SK-N-SH (cell line): ENCODE data around the gene NUP210L. TPM values are rescaled to one million over a fixed set of nuclear protein-coding genes. Genes with fewer than 3 reads are reported as not detected.
"Not testable (repeated sequence)": the region's sequence is repeated elsewhere in the genome, so short reads cannot be mapped to it uniquely, and the experiment has no call there.

Source experiments
- CTCF ChIA-PET: fragments of 300-600, 350-600 bp; formaldehyde crosslinking; extraction: SDS; loops from one replicate; lab custom pipeline; 2021; lab: Yijun Ruan, JAX
- POLR2A ChIA-PET: fragments of 350-600 bp; sonication (Branson Sonifier 250); formaldehyde crosslinking; extraction: SDS; loops from one replicate; lab custom pipeline; 2020; ENCODE audit warnings: antibody characterized with exemption, inconsistent platforms; lab: Yijun Ruan, JAX
- DNase-seq: peaks from one replicate; pipeline ENCODE4 v3.0.0; 2012
- H2AFZ ChIP-seq: fragments of 200-600 bp; sonication (generic); 2 replicates; pipeline ENCODE4 v1.8.1; 2016; ENCODE audit warnings: antibody characterized with exemption, mild to moderate bottlenecking, low read depth
- H3F3A ChIP-seq: fragments of 200-600 bp; sonication (generic); replicated peaks from 2 replicates; pipeline ENCODE3; 2016; ENCODE audit warnings: antibody characterized with exemption, mild to moderate bottlenecking; ENCODE audit not compliant: insufficient read depth
- H3K27ac ChIP-seq, 2 experiments: fragments of 200-500 bp in 1 of 2; fragments of 200-600 bp in 1 of 2; sonication (Bioruptor generic) in 1 of 2; sonication (generic), shearing (Covaris generic) in 1 of 2; 2 replicates each; pipeline versions ENCODE4 v1.5.1 to v1.6.1; 2014 to 2016; ENCODE audit warnings: low read depth in 2 of 2, inconsistent platforms in 1 of 2, low read length in 1 of 2, mild to moderate bottlenecking in 1 of 2, mixed read lengths in 1 of 2
- H3K27me3 ChIP-seq: fragments of 200-600 bp; sonication (generic), shearing (Covaris generic); 2 replicates; pipeline ENCODE4 v1.6.1; 2016; ENCODE audit warnings: mixed run types; ENCODE audit not compliant: insufficient read depth
- H3K36me3 ChIP-seq, 2 experiments: fragments of 200-500 bp in 1 of 2; fragments of 200-600 bp in 1 of 2; sonication (Bioruptor generic) in 1 of 2; sonication (generic) in 1 of 2; replicated peaks in 1 of 2; 2 replicates each; pipeline versions ENCODE3 to v1.5.1; 2014 to 2016; ENCODE audit warnings: low read length in 1 of 2, mild to moderate bottlenecking in 1 of 2; ENCODE audit not compliant: insufficient read depth in 2 of 2, control insufficient read depth in 1 of 2
- H3K4me1 ChIP-seq, 2 experiments: fragments of 200-500 bp in 1 of 2; fragments of 200-600 bp in 1 of 2; sonication (Bioruptor generic) in 1 of 2; sonication (generic), shearing (Covaris generic) in 1 of 2; 2 replicates each; pipeline versions ENCODE4 v1.5.1 to v1.6.1; 2014 to 2016; ENCODE audit warnings: low read depth in 1 of 2, low read length in 1 of 2, mixed run types in 1 of 2; ENCODE audit not compliant: insufficient read depth in 2 of 2, control insufficient read depth in 1 of 2
- H3K4me2 ChIP-seq: fragments of 200-600 bp; sonication (generic), shearing (Covaris generic); 2 replicates; pipeline ENCODE4 v1.6.1; 2017; ENCODE audit warnings: mixed run types
- H3K4me3 ChIP-seq, 2 experiments: fragments of 200-500 bp in 1 of 2; fragments of 200-600 bp in 1 of 2; sonication (Bioruptor generic) in 1 of 2; sonication (generic), shearing (Covaris generic) in 1 of 2; 2 replicates each; pipeline versions ENCODE4 v1.5.1 to v1.8.1; 2014 to 2016; ENCODE audit warnings: low read depth in 2 of 2, inconsistent platforms in 1 of 2, low read length in 1 of 2, mild to moderate bottlenecking in 1 of 2, mixed read lengths in 1 of 2, moderate library complexity in 1 of 2
- H3K79me2 ChIP-seq: fragments of 200-600 bp; sonication (generic); 2 replicates; pipeline ENCODE4 v1.8.1; 2017; ENCODE audit warnings: mild to moderate bottlenecking; ENCODE audit not compliant: insufficient read depth
- H3K9ac ChIP-seq: fragments of 200-600 bp; sonication (generic); 2 replicates; pipeline ENCODE4 v1.6.1; 2017; ENCODE audit warnings: mixed run types
- H3K9me2 ChIP-seq: fragments of 200-600 bp; sonication (generic); 2 replicates; pipeline ENCODE4 v1.6.1; 2017; ENCODE audit warnings: mixed run types
- H3K9me3 ChIP-seq: fragments of 200-600 bp; sonication (generic); 2 replicates; pipeline ENCODE4 v1.6.1; 2017; ENCODE audit warnings: mixed run types, mild to moderate bottlenecking, moderate library complexity
- H4K20me1 ChIP-seq: fragments of 200-600 bp; sonication (generic); 2 replicates; pipeline ENCODE4 v1.6.1; 2017; ENCODE audit warnings: mild to moderate bottlenecking, mixed run types; ENCODE audit not compliant: insufficient read depth
- EP300 ChIP-seq, 2 experiments: IDR thresholded peaks; 2 replicates each; pipeline versions ENCODE4 v1.4.0 to v1.6.1; 2012; ENCODE audit warnings: borderline replicate concordance in 1 of 2, low read depth in 1 of 2, low read length in 1 of 2
- EZH2phosphoT487 ChIP-seq: fragments of 200-600 bp; sonication (generic); IDR thresholded peaks from 2 replicates; pipeline ENCODE4 v1.6.1; 2017; ENCODE audit warnings: low read depth, mixed run types, mild to moderate bottlenecking, antibody characterized with exemption, moderate library complexity, borderline replicate concordance
- FOXJ3 ChIP-seq: sonication (generic); formaldehyde crosslinking; IDR thresholded peaks from 2 replicates; pipeline ENCODE4 v1.5.1; 2020; ENCODE audit warnings: mild to moderate bottlenecking, missing genetic modification reagents
- GATA2 ChIP-seq: sonication (generic); formaldehyde crosslinking; IDR thresholded peaks from 2 replicates; pipeline ENCODE4 v1.5.0; 2020; ENCODE audit warnings: mild to moderate bottlenecking, missing genetic modification reagents
- NFIC ChIP-seq: IDR thresholded peaks from 2 replicates; pipeline ENCODE4 v1.4.0; 2012; ENCODE audit warnings: borderline replicate concordance
- NRF1 ChIP-seq: IDR thresholded peaks from 2 replicates; pipeline ENCODE4 v1.6.1; 2012; ENCODE audit warnings: low read depth, mild to moderate bottlenecking, low read length
- POLR2AphosphoS5 ChIP-seq: IDR thresholded peaks from 2 replicates; pipeline ENCODE4 v1.6.1; 2012; ENCODE audit warnings: low read depth, low read length
- RAD21 ChIP-seq: IDR thresholded peaks from 2 replicates; pipeline ENCODE4 v1.6.1; 2012; ENCODE audit warnings: mild to moderate bottlenecking, low read length
- RFX5 ChIP-seq: IDR thresholded peaks from 2 replicates; pipeline ENCODE4 v1.6.1; 2012; ENCODE audit warnings: mild to moderate bottlenecking, improper control_type of control experiment, low read length
- RXRA ChIP-seq: IDR thresholded peaks from 2 replicates; pipeline ENCODE4 v1.4.0; 2012; ENCODE audit warnings: low read depth, mild to moderate bottlenecking, borderline replicate concordance
- SIN3A ChIP-seq: IDR thresholded peaks from 2 replicates; pipeline ENCODE4 v1.6.1; 2012; ENCODE audit warnings: low read depth, mild to moderate bottlenecking, low read length, moderate library complexity, borderline replicate concordance
- TAF1 ChIP-seq: IDR thresholded peaks from 2 replicates; pipeline ENCODE4 v1.6.1; 2012; ENCODE audit warnings: low read depth, mild to moderate bottlenecking, low read length, moderate library complexity, borderline replicate concordance
- TCF12 ChIP-seq: IDR thresholded peaks from 2 replicates; pipeline ENCODE4 v1.4.0; 2012
- YY1 ChIP-seq: IDR thresholded peaks from 2 replicates; pipeline ENCODE4 v1.4.0; 2012; ENCODE audit warnings: low read depth, mild to moderate bottlenecking
- WGBS: methylation state at CpG from one replicate; pipeline ENCODE4 v1.1.6; 2017; ENCODE audit warnings: low lambda C conversion rate; 5-methylcytosine and 5-hydroxymethylcytosine counted together
- polyA plus RNA-seq, 3 experiments: library from polyadenylated mRNA; depleted of rRNA; stranded (reverse); fragments of >200 nt; gene quantifications; 2 replicates each; pipeline ENCODE4 v1.2.3, GENCODE V29; 2012
- TF ChIP-seq, protein P1 (sequence below): fragments of 150-350 bp; IDR thresholded peaks from 2 replicates; pipeline ENCODE4 v1.6.1; 2017; ENCODE audit warnings: antibody characterized with exemption, low read length, low read depth, borderline replicate concordance
- TF ChIP-seq, protein P2 (sequence below): IDR thresholded peaks from 2 replicates; pipeline ENCODE4 v1.4.0; 2012; ENCODE audit warnings: low read depth
- TF ChIP-seq, protein P3 (sequence below): IDR thresholded peaks from 2 replicates; pipeline ENCODE4 v1.4.0; 2012; ENCODE audit warnings: low read depth, borderline replicate concordance
- TF ChIP-seq, protein P4 (sequence below): IDR thresholded peaks from 2 replicates; pipeline ENCODE4 v1.6.1; 2012; ENCODE audit warnings: mild to moderate bottlenecking, low read depth, low read length, moderate library complexity

NUP210L gene
- polyA plus RNA-seq, 1 of the 3 experiments (the other 2 are of a cell fraction) = not detected

DNA sequence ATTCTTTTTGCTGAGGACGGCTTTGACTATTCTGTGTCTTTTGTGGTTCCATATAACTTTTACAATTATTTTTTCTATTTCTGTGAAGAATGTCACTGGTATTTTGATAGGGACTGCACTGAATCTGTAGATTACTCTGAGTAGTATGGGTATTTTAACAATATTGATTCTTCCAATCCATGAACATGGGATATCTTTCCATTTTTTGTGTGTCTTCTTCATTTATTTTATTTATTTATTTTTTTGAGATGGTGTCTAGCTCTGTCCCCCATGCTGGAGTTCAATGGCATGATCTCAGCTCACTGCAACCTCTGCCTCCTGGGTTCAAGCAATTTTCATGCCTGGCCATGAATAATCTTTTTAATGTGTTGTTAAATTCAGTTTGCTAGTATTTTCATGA is 121.2 kb downstream of the NUP210L start:
- H3K27ac ChIP-seq, H3K4me2 ChIP-seq, H3K79me2 ChIP-seq, H3K36me3 ChIP-seq, H3K4me3 ChIP-seq, H3K27me3 ChIP-seq, POLR2A ChIA-PET, H3K4me1 ChIP-seq, DNase-seq, CTCF ChIA-PET, H4K20me1 ChIP-seq, H3K9ac ChIP-seq, H3F3A ChIP-seq, H2AFZ ChIP-seq, H3K9me3 ChIP-seq, H3K9me2 ChIP-seq: not testable (repeated sequence)
- WGBS = 43% methylated on average over 1 of the region's 1 CpG

DNA sequence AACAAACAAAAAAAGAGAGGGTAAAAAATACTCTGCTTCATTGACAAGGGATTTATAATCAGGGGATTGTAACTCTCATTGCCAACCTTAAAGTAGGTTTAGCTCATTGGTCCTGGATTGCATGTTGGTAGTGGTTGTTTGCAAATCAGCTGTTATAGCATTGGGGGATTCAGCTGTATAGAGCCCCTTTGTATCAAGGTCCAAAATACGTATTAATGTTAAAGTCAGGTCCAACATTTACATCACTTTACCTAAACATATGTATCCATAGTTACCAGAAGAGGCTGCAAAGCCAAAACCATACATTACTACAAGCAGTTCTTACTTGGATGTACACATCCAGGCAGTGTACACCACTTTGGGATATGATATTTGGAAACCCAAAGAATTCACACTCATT is 134.9 kb downstream of the NUP210L start:
- no peaks in the 10 kb centered on the region for H3K79me2 ChIP-seq
- H2AFZ ChIP-seq = no peak overlapping the region
- H3K36me3 ChIP-seq = no peaks in the 10 kb centered on the region
- no peak overlapping the region for H3K4me3 ChIP-seq
- 72% methylated on average over 1 of the region's 1 CpG for WGBS
- H4K20me1 ChIP-seq = no peaks in the 10 kb centered on the region
- H3K9me2 ChIP-seq = no peaks in the 10 kb centered on the region
- CTCF ChIA-PET = no interaction called here
- H3F3A ChIP-seq = no peaks in the 10 kb centered on the region
- POLR2A ChIA-PET = no interaction called here
- no peaks in the 10 kb centered on the region for H3K9me3 ChIP-seq
- no peaks in the 10 kb centered on the region for H3K4me1 ChIP-seq
- no peak overlapping the region for H3K4me2 ChIP-seq
- H3K27me3 ChIP-seq = no peaks in the 10 kb centered on the region
- no peak overlapping the region for H3K27ac ChIP-seq
- no peak for DNase-seq
- TF ChIP-seq EP300 (IDR thresholded peaks at IDR 0.05; ENCODE audit: borderline replicate concordance in 1 of 2, low read depth in 1 of 2, low read length in 1 of 2) (no peak), RFX5 (no peak), NRF1 (no peak), EZH2phosphoT487 (no peak), TCF12 (no peak), NFIC (no peak), SIN3A (no peak), FOXJ3 (CRISPR knock-in tag) (no peak), POLR2AphosphoS5 (no peak), GATA2 (CRISPR knock-in tag) (no peak), RAD21 (no peak)
- TF ChIP-seq, protein P1, sequence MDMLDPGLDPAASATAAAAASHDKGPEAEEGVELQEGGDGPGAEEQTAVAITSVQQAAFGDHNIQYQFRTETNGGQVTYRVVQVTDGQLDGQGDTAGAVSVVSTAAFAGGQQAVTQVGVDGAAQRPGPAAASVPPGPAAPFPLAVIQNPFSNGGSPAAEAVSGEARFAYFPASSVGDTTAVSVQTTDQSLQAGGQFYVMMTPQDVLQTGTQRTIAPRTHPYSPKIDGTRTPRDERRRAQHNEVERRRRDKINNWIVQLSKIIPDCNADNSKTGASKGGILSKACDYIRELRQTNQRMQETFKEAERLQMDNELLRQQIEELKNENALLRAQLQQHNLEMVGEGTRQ = no peak
- no peak overlapping the region for H3K9ac ChIP-seq

DNA sequence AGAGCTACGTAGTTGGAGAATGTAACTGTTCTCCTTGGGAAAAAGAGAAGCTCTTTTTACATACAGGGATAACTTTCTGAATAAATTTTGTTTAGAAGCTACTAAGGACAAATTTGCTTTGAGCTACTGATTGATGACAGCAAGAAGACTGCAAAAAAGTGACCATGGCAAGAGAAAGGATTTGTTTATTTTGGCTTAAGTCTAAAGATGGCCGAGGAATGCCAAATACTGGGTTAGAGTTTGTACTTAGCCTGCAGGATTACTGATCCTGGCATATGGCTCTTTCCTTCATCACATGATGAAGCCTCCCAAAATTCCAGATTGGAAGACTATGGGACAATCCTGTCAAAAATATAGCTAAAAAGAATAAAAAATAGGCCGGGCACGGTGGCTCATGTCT is 135.6 kb downstream of the NUP210L start:
- Histone ChIP-seq H3K79me2 (no peaks in the 10 kb centered on the region), H3K4me3 (no peak overlapping the region), H3K27ac (no peak overlapping the region), H3K4me1 (no peaks in the 10 kb centered on the region), H2AFZ (no peak overlapping the region), H3K9me2 (no peaks in the 10 kb centered on the region), H3F3A (no peaks in the 10 kb centered on the region), H4K20me1 (no peaks in the 10 kb centered on the region), H3K36me3 (no peaks in the 10 kb centered on the region), H3K27me3 (no peaks in the 10 kb centered on the region), H3K9ac (no peak overlapping the region), H3K4me2 (no peak overlapping the region), H3K9me3 (no peaks in the 10 kb centered on the region)
- no peak for DNase-seq
- ChIA-PET CTCF (no interaction called here), POLR2A (no interaction called here)
- 78% methylated on average over 4 of the region's 4 CpGs for WGBS
- TF ChIP-seq POLR2AphosphoS5 = no peak
- TF ChIP-seq, protein P2, sequence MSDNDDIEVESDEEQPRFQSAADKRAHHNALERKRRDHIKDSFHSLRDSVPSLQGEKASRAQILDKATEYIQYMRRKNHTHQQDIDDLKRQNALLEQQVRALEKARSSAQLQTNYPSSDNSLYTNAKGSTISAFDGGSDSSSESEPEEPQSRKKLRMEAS = no peak
- TF ChIP-seq, protein P3, sequence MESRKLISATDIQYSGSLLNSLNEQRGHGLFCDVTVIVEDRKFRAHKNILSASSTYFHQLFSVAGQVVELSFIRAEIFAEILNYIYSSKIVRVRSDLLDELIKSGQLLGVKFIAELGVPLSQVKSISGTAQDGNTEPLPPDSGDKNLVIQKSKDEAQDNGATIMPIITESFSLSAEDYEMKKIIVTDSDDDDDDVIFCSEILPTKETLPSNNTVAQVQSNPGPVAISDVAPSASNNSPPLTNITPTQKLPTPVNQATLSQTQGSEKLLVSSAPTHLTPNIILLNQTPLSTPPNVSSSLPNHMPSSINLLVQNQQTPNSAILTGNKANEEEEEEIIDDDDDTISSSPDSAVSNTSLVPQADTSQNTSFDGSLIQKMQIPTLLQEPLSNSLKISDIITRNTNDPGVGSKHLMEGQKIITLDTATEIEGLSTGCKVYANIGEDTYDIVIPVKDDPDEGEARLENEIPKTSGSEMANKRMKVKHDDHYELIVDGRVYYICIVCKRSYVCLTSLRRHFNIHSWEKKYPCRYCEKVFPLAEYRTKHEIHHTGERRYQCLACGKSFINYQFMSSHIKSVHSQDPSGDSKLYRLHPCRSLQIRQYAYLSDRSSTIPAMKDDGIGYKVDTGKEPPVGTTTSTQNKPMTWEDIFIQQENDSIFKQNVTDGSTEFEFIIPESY = no peak
- no peak for TF ChIP-seq RXRA
- TF ChIP-seq YY1 = no peak
- TF ChIP-seq TAF1 = no peak
- TF ChIP-seq, protein P4, sequence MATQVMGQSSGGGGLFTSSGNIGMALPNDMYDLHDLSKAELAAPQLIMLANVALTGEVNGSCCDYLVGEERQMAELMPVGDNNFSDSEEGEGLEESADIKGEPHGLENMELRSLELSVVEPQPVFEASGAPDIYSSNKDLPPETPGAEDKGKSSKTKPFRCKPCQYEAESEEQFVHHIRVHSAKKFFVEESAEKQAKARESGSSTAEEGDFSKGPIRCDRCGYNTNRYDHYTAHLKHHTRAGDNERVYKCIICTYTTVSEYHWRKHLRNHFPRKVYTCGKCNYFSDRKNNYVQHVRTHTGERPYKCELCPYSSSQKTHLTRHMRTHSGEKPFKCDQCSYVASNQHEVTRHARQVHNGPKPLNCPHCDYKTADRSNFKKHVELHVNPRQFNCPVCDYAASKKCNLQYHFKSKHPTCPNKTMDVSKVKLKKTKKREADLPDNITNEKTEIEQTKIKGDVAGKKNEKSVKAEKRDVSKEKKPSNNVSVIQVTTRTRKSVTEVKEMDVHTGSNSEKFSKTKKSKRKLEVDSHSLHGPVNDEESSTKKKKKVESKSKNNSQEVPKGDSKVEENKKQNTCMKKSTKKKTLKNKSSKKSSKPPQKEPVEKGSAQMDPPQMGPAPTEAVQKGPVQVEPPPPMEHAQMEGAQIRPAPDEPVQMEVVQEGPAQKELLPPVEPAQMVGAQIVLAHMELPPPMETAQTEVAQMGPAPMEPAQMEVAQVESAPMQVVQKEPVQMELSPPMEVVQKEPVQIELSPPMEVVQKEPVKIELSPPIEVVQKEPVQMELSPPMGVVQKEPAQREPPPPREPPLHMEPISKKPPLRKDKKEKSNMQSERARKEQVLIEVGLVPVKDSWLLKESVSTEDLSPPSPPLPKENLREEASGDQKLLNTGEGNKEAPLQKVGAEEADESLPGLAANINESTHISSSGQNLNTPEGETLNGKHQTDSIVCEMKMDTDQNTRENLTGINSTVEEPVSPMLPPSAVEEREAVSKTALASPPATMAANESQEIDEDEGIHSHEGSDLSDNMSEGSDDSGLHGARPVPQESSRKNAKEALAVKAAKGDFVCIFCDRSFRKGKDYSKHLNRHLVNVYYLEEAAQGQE = no peak
